Glomerular endothelial cell (primary cell): ENCODE results near the gene GMDS. TPM values are rescaled to one million over a fixed set of nuclear protein-coding genes. Genes with fewer than 3 reads are reported as not detected.

ENCODE experiments used
- DNase-seq: peaks from one replicate; pipeline ENCODE4 v3.0.0-alpha.2; 2011; ENCODE audit warnings: low read depth, low spot score; ENCODE audit errors: extremely low read depth
- total RNA-seq: library from RNA; depleted of rRNA; stranded (reverse); fragments of >200 nt; gene quantifications from 2 replicates; pipeline ENCODE4 v1.2.3, GENCODE V29; 2015

GMDS gene
- total RNA-seq, 1 donor from 2014 or later, result 26.3 TPM

DNA sequence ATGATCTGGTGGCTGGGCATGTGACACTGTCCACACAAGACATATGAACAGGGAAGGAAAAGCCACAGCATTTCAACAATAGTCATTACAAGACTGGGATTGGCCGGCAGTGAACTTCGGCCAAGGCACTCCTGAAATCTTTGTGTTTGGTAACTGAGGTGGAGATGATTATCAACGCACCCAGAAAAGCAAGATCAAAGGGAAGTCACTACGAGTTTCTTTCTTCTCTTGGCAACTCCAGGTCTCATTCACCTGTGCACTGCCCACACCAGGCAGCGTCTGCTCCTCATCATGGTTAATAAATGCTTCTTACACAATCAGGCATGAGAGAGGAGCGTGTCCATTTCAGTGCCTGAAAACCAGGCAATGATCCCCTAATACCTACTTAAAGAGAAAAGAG lies 656.2 kb downstream of the GMDS start:
- no peak for DNase-seq

- DNase-seq, result no peak
Observed at GRCh38 chr6:1587977-1588376, 657.4 kb downstream of the GMDS start.

DNA sequence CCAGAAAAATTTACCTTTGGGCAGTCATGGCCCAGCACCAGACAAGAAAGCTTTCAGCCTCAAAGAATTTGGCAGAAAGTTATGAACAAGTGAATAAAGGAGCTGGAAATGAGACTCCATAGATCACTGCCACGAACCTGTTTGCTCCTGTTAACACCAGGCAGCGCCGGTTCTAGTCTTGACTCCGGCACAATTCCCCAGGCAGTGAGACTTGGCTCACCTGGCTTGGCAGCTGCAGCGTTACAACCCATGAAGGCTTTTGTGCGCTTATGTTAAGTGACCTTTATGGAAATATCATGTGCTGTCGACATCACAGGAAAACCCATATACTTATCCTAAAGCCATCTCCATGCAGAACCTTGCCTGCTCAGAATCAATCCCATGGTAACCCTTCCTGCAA lies 657.9 kb downstream of the GMDS start:
- no peak for DNase-seq

- no peak for DNase-seq
Observed at GRCh38 chr6:1586861-1587450, 658.4 kb downstream of the GMDS start.

- DNase-seq, result no peak
Observed at GRCh38 chr6:1586256-1586655, 659.1 kb downstream of the GMDS start.

DNA sequence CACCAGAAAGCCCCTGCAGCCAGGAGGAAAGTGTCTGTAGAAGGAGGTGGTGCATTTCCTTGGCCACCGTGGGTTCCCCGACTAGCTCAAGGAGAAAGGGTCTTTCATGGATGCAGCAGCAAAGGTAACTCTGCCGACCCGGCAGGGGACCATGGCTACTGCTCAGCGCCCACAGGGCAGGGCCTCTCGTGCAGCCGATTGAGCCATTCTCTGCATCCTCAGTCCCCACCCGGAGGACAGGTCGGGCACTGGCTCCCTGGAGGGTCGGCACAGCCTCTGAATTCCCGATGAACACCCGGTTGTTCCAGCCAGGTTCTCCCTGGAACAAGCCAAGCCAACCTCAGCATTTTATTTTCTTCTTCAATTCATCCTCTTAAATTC lies 659.7 kb downstream of the GMDS start:
- DNase-seq, result no peak

DNA sequence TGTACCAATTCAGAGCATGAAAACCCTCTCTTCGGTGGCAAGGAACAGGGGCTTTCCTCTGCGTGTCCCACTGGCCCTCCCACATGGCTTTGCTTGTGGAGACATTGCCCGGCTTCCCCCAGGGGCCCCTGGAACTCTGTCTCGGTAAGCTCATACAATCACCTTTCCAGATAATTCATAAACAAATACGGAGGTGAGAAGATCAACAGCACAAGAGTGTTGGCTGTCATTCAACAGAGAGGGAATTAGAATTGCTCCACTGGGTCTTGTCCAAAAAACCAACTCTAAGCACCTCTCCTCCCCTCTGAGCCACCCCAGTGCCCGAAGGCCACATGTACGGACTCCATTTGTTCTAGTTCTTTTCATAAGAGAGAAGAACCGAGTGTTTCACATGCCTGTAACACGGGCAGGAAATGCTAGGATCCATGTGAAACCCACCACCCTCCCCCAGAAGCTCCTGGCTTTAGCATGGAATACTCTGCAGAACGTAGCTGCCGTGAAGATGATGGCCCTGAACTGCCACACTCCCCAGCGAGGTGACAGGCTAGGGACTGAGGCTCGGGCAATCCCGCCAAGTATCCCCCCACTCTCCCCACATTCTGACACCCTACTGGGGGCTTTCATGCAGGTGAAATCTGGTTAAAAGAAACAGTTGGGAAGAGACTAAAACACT lies 660.3 kb downstream of the GMDS start:
- DNase-seq, result no peak

DNA sequence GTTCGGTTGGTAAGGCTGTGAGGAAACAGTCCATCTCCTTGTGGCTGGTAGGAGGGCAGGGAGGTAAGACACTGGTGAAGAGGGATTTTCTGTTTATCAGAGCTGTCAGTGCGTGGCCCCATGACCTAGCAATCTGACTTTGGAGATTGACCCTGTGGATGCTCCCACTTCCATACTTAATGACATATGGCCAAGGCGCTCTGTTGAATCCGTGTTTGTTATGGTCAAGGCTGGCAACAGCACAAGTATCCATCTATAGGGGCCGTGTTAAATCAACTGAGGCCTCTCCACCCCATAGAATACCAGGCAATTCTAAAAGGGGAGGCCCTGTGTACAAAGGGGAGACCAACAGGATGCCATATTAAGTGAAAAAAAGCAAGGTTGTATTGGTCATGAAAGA lies 661.3 kb downstream of the GMDS start:
- no peak for DNase-seq

DNA sequence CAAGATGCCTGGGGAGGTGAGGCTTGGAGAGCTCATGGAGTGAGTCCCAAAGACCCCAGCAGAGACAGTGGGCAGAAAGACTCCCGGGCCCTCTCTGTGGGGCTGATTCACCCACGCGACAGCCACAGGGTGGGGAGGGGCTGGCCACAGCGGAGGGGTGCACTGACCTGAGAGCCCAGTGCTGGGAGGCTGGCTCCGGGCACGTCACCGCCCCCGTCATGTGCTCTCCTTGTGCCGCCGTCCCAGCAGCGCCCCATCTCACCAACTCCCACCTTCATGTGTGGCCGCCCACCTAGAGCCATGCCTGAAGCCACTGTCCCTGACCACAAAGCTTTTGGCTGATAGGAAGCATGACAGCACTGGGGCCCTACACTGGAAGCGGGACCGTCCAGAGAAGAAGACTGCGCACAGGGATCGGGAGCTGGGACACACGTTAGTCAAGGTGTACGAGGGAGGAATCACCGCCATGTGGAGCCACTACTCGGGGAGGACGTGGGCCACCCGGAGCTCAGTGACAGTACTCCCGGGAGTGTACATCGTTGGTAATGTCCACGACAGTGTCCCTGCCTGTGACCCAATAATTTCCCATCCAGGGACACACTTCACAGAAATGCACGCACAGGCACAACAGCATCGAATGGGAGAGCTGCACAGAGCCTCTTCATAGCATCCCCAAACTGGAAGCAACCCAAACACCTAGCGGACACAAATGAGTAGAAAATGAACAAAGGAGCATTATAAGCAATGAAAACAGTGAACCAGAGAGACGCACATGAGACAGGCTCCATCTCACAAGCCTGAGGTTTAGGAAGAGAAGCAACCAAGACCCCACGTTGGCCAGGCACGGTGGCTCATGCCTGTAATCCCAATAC lies 664.0 kb downstream of the GMDS start:
- DNase-seq, result no peak

DNA sequence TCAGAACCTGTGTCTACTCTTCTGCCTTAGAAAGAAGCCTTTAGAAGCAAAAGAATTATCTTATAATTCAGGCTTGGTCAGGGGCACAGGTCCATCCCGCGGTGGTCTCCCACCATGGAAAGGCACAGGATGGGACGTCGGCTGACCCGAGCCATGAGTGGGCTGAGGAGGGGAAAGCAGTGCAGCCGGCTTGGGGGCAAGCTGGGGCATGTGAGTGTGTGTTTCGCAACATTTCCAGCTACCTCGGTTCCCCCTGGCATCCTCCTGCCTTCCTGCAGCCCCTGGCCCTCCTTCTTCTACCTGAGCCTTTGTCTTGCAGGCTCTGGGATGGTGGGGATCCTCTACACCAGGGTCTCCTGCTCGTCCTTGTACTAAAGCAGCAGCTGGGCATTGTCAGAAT lies 664.8 kb downstream of the GMDS start:
- DNase-seq, result no peak

- DNase-seq, result no peak
Observed at GRCh38 chr6:1580109-1580508, 665.3 kb downstream of the GMDS start.

- DNase-seq, result no peak
Observed at GRCh38 chr6:1579096-1579495, 666.3 kb downstream of the GMDS start.

- no peak for DNase-seq
Observed at GRCh38 chr6:1577896-1578745, 667.3 kb downstream of the GMDS start.

DNA sequence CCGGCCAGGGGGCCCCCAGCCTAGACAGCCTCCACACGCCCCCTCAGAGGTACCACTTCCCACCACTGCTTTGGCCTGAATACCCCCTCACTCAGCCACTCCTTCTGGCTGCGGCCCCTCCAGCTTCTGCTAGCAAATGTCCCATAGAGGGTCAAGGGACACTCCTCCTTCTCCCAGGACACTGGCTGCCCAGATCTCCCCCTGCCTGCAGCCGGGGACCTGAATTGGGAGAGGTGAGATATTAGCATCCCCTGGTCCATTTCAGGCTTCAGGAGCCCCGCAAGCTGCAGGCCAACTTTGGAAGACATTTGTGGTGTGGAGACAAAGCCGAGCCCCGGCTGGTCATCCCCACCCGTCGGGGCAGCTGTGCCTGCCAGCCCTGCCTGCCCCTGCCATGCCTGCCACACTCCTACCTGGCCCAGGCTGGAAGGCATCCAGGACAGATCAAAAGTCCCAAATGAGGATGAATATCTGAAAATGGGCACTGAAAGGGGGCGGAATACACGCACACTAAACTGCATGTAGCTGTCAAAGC lies 668.2 kb downstream of the GMDS start:
- DNase-seq, result no peak

DNA sequence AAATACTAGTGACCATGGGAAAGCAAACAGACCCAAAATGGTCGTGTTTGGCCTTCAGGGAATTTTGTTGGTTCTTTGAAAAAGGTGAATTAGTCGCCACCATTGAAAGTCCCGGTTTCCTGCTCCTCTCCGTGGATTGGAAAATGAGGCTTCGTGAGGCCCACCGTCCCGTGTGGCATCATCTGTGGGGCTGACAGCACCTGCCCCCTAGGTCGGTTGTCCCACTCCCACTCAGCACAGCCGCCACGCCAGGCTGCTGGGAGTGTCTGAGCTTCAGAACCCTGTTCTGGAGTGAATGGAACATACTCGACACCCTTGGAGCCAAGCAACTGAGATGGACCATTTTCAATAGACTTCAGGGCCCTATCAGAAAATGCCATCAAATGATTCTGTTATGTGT lies 668.7 kb downstream of the GMDS start:
- no peak for DNase-seq

- DNase-seq, result no peak
Observed at GRCh38 chr6:1576166-1576565, 669.2 kb downstream of the GMDS start.

DNA sequence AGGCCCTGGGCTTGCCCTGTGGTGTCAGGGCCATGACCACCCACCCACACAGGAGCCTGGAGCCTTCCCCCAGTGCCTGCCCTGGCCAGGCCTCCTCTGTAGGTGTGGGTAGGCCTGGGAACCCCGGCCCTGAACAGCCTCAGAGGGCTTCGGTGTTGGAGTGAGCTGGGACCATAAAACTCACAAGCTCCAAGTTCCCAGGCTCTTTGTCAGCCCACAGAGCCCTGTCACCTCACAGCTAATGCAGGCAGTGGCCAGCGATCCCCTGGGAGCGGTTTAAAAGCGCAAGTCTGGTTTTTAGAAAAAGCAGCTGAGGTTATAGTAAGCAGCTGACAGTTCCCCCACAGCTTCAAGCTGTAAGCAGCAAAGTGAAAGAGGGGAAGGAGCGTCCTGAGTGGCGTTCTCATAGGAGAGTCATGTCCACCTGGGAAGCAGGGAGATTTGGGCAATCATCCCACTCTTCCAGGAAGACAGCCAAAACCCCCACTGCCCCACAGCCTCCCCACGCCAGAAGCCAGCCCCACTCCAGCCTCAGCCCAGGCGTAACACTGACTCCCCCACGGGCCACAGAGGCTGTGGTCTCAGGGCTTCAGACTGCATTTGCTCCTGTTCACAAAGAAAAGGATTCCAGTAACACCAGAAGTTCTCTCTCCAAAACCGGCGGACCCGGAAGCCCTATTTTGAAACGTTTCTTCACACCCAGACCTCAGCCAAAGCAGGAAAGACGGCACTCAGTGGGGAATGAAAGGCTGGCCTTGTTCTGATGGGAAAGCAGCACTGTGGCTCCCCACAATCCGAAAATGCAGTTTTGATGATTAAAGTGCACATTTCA lies 670.0 kb downstream of the GMDS start:
- no peak for DNase-seq

DNA sequence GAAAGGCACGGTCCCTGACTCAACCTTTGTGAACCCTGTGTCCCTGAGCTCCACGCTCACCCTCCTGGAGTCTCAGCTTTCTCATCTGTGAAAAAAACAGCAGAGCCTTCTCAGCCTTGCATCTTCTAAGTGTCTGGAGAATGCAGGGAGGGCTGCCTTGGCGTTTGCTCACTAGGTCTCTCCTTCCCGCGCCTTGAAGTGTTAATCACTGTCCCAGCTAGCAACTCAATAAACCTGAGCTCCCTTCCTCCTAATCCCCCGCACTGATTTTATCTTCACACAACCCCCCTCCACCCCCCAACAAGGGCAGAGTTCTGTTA lies 670.6 kb downstream of the GMDS start:
- no peak for DNase-seq

DNA sequence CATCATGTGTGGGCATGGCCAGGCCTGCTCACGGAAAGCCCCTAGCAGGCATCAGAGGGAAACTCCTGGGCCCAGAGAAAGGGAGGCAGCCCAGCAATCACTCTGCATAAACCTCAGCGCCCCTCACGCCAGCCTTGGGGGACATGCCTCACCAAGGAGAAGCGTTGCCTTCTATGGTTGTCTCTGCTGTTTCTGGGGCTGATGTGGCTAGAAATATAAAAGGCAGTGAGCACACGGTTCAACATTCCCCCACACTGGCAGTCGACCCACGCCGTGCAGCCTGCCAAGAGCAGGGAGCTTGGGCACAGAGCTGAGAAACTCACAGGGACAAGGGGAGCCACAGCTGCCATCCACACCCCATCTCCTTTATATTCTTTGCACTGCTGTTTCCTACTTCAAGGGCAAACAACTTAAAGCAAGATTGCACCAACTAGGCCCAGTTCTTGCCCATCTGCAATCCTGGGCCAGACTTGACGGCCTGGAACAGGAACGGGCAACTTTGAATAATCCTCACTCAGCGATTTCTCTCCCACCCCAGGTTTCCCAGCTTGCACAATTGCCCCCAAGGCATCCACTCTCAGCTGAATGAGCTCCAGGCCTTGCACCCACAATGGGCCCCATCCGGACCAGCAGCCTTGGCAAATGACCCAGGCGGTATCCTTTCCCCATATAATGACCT lies 671.2 kb downstream of the GMDS start:
- DNase-seq, result no peak
